ENCODE data around the gene PITX3.

PITX3 gene

GRCh38 chr10:102242118-102242485 lies 790 bp upstream of the PITX3 start:
- Mint-ChIP-seq H3K4me1 (ENCODE audit: low read depth) (peaks cover 33% of the 10 kb centered on the region), H3K27me3 (peaks cover 13% of the 10 kb centered on the region), H3K4me3 (peak overlapping the region; percentile 90), H3K27ac (no peak overlapping the region), H3K36me3 (no peaks in the 10 kb centered on the region), H3K9me3 (ENCODE audit: low read depth) (no peaks in the 10 kb centered on the region)

- no peak overlapping the region for H3K27ac Mint-ChIP-seq
- H3K4me3 Mint-ChIP-seq = peak overlapping the region; percentile 58
- H3K27me3 Mint-ChIP-seq = peaks cover 16% of the 10 kb centered on the region
- H3K9me3 Mint-ChIP-seq (ENCODE audit: low read depth) = no peaks in the 10 kb centered on the region
- no peaks in the 10 kb centered on the region for H3K36me3 Mint-ChIP-seq
- peaks cover 22% of the 10 kb centered on the region for H3K4me1 Mint-ChIP-seq (ENCODE audit: low read depth)
Measured at GRCh38 chr10:102241032-102241443, 274 bp downstream of the PITX3 start.

- no peaks in the 10 kb centered on the region for H3K36me3 Mint-ChIP-seq
- H3K27me3 Mint-ChIP-seq = peaks cover 20% of the 10 kb centered on the region
- H3K4me3 Mint-ChIP-seq = peak overlapping the region; percentile 58
- no peak overlapping the region for H3K27ac Mint-ChIP-seq
- H3K4me1 Mint-ChIP-seq (ENCODE audit: low read depth) = peaks cover 22% of the 10 kb centered on the region
- no peaks in the 10 kb centered on the region for H3K9me3 Mint-ChIP-seq (ENCODE audit: low read depth)
Measured at GRCh38 chr10:102240467-102241031, 763 bp downstream of the PITX3 start.

GRCh38 chr10:102237711-102238252 lies 3.5 kb downstream of the PITX3 start:
- Mint-ChIP-seq H3K9me3 (ENCODE audit: low read depth) (no peaks in the 10 kb centered on the region), H3K4me1 (ENCODE audit: low read depth) (peaks cover 13% of the 10 kb centered on the region), H3K4me3 (no peak overlapping the region), H3K27ac (no peak overlapping the region), H3K27me3 (peaks cover 24% of the 10 kb centered on the region), H3K36me3 (no peaks in the 10 kb centered on the region)

- H3K4me3 Mint-ChIP-seq = no peak overlapping the region
- no peaks in the 10 kb centered on the region for H3K36me3 Mint-ChIP-seq
- H3K27ac Mint-ChIP-seq = no peak overlapping the region
- H3K4me1 Mint-ChIP-seq (ENCODE audit: low read depth) = peaks cover 5% of the 10 kb centered on the region
- H3K27me3 Mint-ChIP-seq = peaks cover 22% of the 10 kb centered on the region
- no peaks in the 10 kb centered on the region for H3K9me3 Mint-ChIP-seq (ENCODE audit: low read depth)
Measured at GRCh38 chr10:102236006-102236405, 5.3 kb downstream of the PITX3 start.

- peaks cover 4% of the 10 kb centered on the region for H3K4me1 Mint-ChIP-seq (ENCODE audit: low read depth)
- no peak overlapping the region for H3K4me3 Mint-ChIP-seq
- no peaks in the 10 kb centered on the region for H3K36me3 Mint-ChIP-seq
- H3K27ac Mint-ChIP-seq = no peak overlapping the region
- no peaks in the 10 kb centered on the region for H3K9me3 Mint-ChIP-seq (ENCODE audit: low read depth)
- peaks cover 22% of the 10 kb centered on the region for H3K27me3 Mint-ChIP-seq
Measured at GRCh38 chr10:102235598-102235920, 5.8 kb downstream of the PITX3 start.

- no peaks in the 10 kb centered on the region for H3K36me3 Mint-ChIP-seq
- no peak overlapping the region for H3K4me3 Mint-ChIP-seq
- H3K4me1 Mint-ChIP-seq (ENCODE audit: low read depth) = peaks cover 1% of the 10 kb centered on the region
- H3K9me3 Mint-ChIP-seq (ENCODE audit: low read depth) = no peaks in the 10 kb centered on the region
- no peak overlapping the region for H3K27ac Mint-ChIP-seq
- peaks cover 18% of the 10 kb centered on the region for H3K27me3 Mint-ChIP-seq
Measured at GRCh38 chr10:102234888-102235597, 6.3 kb downstream of the PITX3 start.

GRCh38 chr10:102233997-102234396 lies 7.3 kb downstream of the PITX3 start:
- Mint-ChIP-seq H3K9me3 (ENCODE audit: low read depth) (no peaks in the 10 kb centered on the region), H3K27me3 (peaks cover 21% of the 10 kb centered on the region), H3K27ac (peak overlapping the region; percentile 22), H3K4me3 (no peak overlapping the region), H3K4me1 (ENCODE audit: low read depth) (peaks cover 5% of the 10 kb centered on the region), H3K36me3 (no peaks in the 10 kb centered on the region)

GRCh38 chr10:102231357-102232318 lies 9.7 kb downstream of the PITX3 start:
- H3K27ac Mint-ChIP-seq = no peak overlapping the region
- H3K4me3 Mint-ChIP-seq = peak overlapping the region; percentile 67
- no peaks in the 10 kb centered on the region for H3K36me3 Mint-ChIP-seq
- peaks cover 9% of the 10 kb centered on the region for H3K4me1 Mint-ChIP-seq (ENCODE audit: low read depth)
- peaks cover 36% of the 10 kb centered on the region for H3K27me3 Mint-ChIP-seq
- no peaks in the 10 kb centered on the region for H3K9me3 Mint-ChIP-seq (ENCODE audit: low read depth)

GRCh38 chr10:102230861-102231356 lies 10.4 kb downstream of the PITX3 start:
- no peaks in the 10 kb centered on the region for H3K36me3 Mint-ChIP-seq
- H3K27me3 Mint-ChIP-seq = peaks cover 36% of the 10 kb centered on the region
- peak overlapping the region; percentile 67 for H3K4me3 Mint-ChIP-seq
- H3K4me1 Mint-ChIP-seq (ENCODE audit: low read depth) = peaks cover 15% of the 10 kb centered on the region
- H3K27ac Mint-ChIP-seq = no peak overlapping the region
- no peaks in the 10 kb centered on the region for H3K9me3 Mint-ChIP-seq (ENCODE audit: low read depth)

- peaks cover 18% of the 10 kb centered on the region for H3K4me1 Mint-ChIP-seq (ENCODE audit: low read depth)
- H3K27me3 Mint-ChIP-seq = peaks cover 32% of the 10 kb centered on the region
- H3K27ac Mint-ChIP-seq = no peak overlapping the region
- no peaks in the 10 kb centered on the region for H3K9me3 Mint-ChIP-seq (ENCODE audit: low read depth)
- peak overlapping the region; percentile 82 for H3K4me3 Mint-ChIP-seq
- H3K36me3 Mint-ChIP-seq = no peaks in the 10 kb centered on the region
Measured at GRCh38 chr10:102230264-102230860, 10.9 kb downstream of the PITX3 start.

- H3K27me3 Mint-ChIP-seq = peaks cover 32% of the 10 kb centered on the region
- no peaks in the 10 kb centered on the region for H3K36me3 Mint-ChIP-seq
- H3K27ac Mint-ChIP-seq = no peak overlapping the region
- peak overlapping the region; percentile 82 for H3K4me3 Mint-ChIP-seq
- peaks cover 18% of the 10 kb centered on the region for H3K4me1 Mint-ChIP-seq (ENCODE audit: low read depth)
- no peaks in the 10 kb centered on the region for H3K9me3 Mint-ChIP-seq (ENCODE audit: low read depth)
Measured at GRCh38 chr10:102229810-102230263, 11.5 kb downstream of the PITX3 start.

- H3K27ac Mint-ChIP-seq = no peak overlapping the region
- H3K4me1 Mint-ChIP-seq (ENCODE audit: low read depth) = peaks cover 18% of the 10 kb centered on the region
- H3K27me3 Mint-ChIP-seq = peaks cover 24% of the 10 kb centered on the region
- no peaks in the 10 kb centered on the region for H3K36me3 Mint-ChIP-seq
- H3K4me3 Mint-ChIP-seq = peak overlapping the region; percentile 24
- no peaks in the 10 kb centered on the region for H3K9me3 Mint-ChIP-seq (ENCODE audit: low read depth)
Measured at GRCh38 chr10:102227050-102227449, 14.3 kb downstream of the PITX3 start.

GRCh38 chr10:102226542-102226870 lies 14.8 kb downstream of the PITX3 start:
- H3K4me3 Mint-ChIP-seq = peak overlapping the region; percentile 72
- peaks cover 24% of the 10 kb centered on the region for H3K27me3 Mint-ChIP-seq

More at GRCh38 chr10:102226542-102226870, 14.8 kb downstream of the PITX3 start:
- peaks cover 18% of the 10 kb centered on the region for H3K4me1 Mint-ChIP-seq (ENCODE audit: low read depth)
- no peaks in the 10 kb centered on the region for H3K9me3 Mint-ChIP-seq (ENCODE audit: low read depth)
- H3K36me3 Mint-ChIP-seq = no peaks in the 10 kb centered on the region
- H3K27ac Mint-ChIP-seq = no peak overlapping the region

Data from activated naive CD8-positive, alpha-beta T cell (primary cell).